Measurements from ENCODE around the gene IARS1. TPM values are rescaled to one million over a fixed set of nuclear protein-coding genes. Genes with fewer than 3 reads are reported as not detected.

IARS1 gene
- total RNA-seq (100 to 1,000 TPM in 2 of 5 experiments, 10 to 100 TPM in 3; 52.4 to 145 (median 97.7) TPM), polyA plus RNA-seq (10 to 100 TPM; 48.5 to 63.7 TPM), total RNA-seq (183 reads per million, percentile 92 among the genes with 10 or more reads in this experiment)

- POLR2A ChIA-PET: interaction anchor here (1.0 to 1.1 kb wide), 2 partner anchors 32 to 177 kb away, joined by 3 to 6 read pairs; partner anchors contain the start of genes CENPP and NOL8
- no peaks in the 10 kb centered on the region for H3K9me3 ChIP-seq (ENCODE audit: control insufficient read depth in 2 of 3, low read length in 3 of 3)
- ATAC-seq: peak; percentile 98
- no peaks in the 10 kb centered on the region for H3K27me3 ChIP-seq (ENCODE audit: control insufficient read depth in 2 of 2, insufficient read depth in 2 of 2, low read length in 2 of 2)
- intact Hi-C loops (cut with micrococcal nuclease): loop anchor here (1.0 to 10.0 kb wide), 11 partner anchors 28 to 1159 kb away; partner anchors contain the start of genes CENPP (in 2 of the 2), IPPK (in 2 of the 2), NOL8 (in 2 of the 2) and SPTLC1 (in 2 of the 2)
- Mint-ChIP-seq H3K4me1 (peaks cover 23 to 68% (median 62%) of the 10 kb centered on the region in 7 donors), H3K27ac (peak within 1 kb of the TSS; percentile 95 to 100 (median 98)), H3K27me3 (no peaks in the 10 kb centered on the region), H3K36me3 (peaks cover 3 to 26% (median 19%) of the 10 kb centered on the region in 5 donors), H3K4me3 (peak within 1 kb of the TSS; percentile 85 to 99 (median 98)), H3K9me3 (peaks cover 0 to 4% (median 0%) of the 10 kb centered on the region in 11 donors)
- H3K4me3 ChIP-seq (ENCODE audit: low read length): peak within 1 kb of the TSS; percentile 61
- CTCF ChIA-PET: interaction anchor here (0.7 kb wide), 1 partner anchor 63 kb away, joined by 3 read pairs; no protein-coding TSS in a partner anchor
- peaks cover 17 to 33% of the 10 kb centered on the region in 2 donors for H3K4me1 ChIP-seq (ENCODE audit: control insufficient read depth in 2 of 2, insufficient read depth in 2 of 2, low read length in 2 of 2)
- H3K36me3 ChIP-seq (ENCODE audit: control insufficient read depth in 2 of 3, insufficient read depth in 3 of 3, low read length in 3 of 3): peaks cover 0 to 14% (median 3%) of the 10 kb centered on the region in 3 experiments
- H3K27ac ChIP-seq (ENCODE audit: low read depth, low read length): peak within 1 kb of the TSS; percentile 78
- DNase-seq: peak; percentile 97 to 100 (median 100)
Observed at GRCh38 chr9:92293452-92294296, at the start of gene IARS1. Gene IARS1, minus strand, starts transcription at chr9:92293697. Its CDS starts 4,278 bp downstream, at chr9:92289419.

GRCh38 chr9:92342825-92343488 is 49.5 kb upstream of the IARS1 start:
- ATAC-seq (no peak), DNase-seq (no peak)
- ChIA-PET POLR2A (no interaction called here), CTCF (no interaction called here)
- Mint-ChIP-seq H3K36me3 (peaks cover 5 to 36% (median 22%) of the 10 kb centered on the region in 5 donors), H3K9me3 (peaks cover 0 to 11% (median 3%) of the 10 kb centered on the region in 11 donors), H3K4me3 (no peak overlapping the region), H3K27me3 (no peaks in the 10 kb centered on the region), H3K27ac (no peak overlapping the region), H3K4me1 (peaks cover 0 to 2% (median 0%) of the 10 kb centered on the region in 7 donors)
- intact Hi-C loops (cut with micrococcal nuclease): no loop called here
- no peak overlapping the region for H3K27ac ChIP-seq (ENCODE audit: low read depth, low read length)
- H3K36me3 ChIP-seq (ENCODE audit: control insufficient read depth in 2 of 3, insufficient read depth in 3 of 3, low read length in 3 of 3): peaks cover 0 to 11% (median 0%) of the 10 kb centered on the region in 3 experiments
- no peaks in the 10 kb centered on the region for H3K9me3 ChIP-seq (ENCODE audit: control insufficient read depth in 2 of 3, low read length in 3 of 3)
- no peaks in the 10 kb centered on the region for H3K4me1 ChIP-seq (ENCODE audit: control insufficient read depth in 2 of 2, insufficient read depth in 2 of 2, low read length in 2 of 2)
- H3K27me3 ChIP-seq (ENCODE audit: control insufficient read depth in 2 of 2, insufficient read depth in 2 of 2, low read length in 2 of 2): no peaks in the 10 kb centered on the region
- no peak overlapping the region for H3K4me3 ChIP-seq (ENCODE audit: low read length)

- intact Hi-C loops (cut with micrococcal nuclease): no loop called here
- CTCF ChIA-PET: no interaction called here
Observed at GRCh38 chr9:92341578-92341977, 48.1 kb upstream of the IARS1 start.

GRCh38 chr9:92333282-92333634 is 39.8 kb upstream of the IARS1 start:
- Histone ChIP-seq H3K27me3 (ENCODE audit: control insufficient read depth in 2 of 2, insufficient read depth in 2 of 2, low read length in 2 of 2) (no peaks in the 10 kb centered on the region), H3K4me1 (ENCODE audit: control insufficient read depth in 2 of 2, insufficient read depth in 2 of 2, low read length in 2 of 2) (no peaks in the 10 kb centered on the region), H3K36me3 (ENCODE audit: control insufficient read depth in 2 of 3, insufficient read depth in 3 of 3, low read length in 3 of 3) (peaks cover 0 to 4% (median 0%) of the 10 kb centered on the region in 3 experiments), H3K4me3 (ENCODE audit: low read length) (no peak overlapping the region), H3K9me3 (ENCODE audit: control insufficient read depth in 2 of 3, low read length in 3 of 3) (no peaks in the 10 kb centered on the region), H3K27ac (ENCODE audit: low read depth, low read length) (no peak overlapping the region)
- peaks cover 0 to 14% (median 4%) of the 10 kb centered on the region in 5 donors for H3K36me3 Mint-ChIP-seq
- H3K9me3 Mint-ChIP-seq: no peaks in the 10 kb centered on the region
- no peak overlapping the region for H3K27ac Mint-ChIP-seq
- H3K4me1 Mint-ChIP-seq: no peaks in the 10 kb centered on the region
- intact Hi-C loops (cut with micrococcal nuclease): no loop called here
- H3K27me3 Mint-ChIP-seq: no peaks in the 10 kb centered on the region
- DNase-seq (no peak), ATAC-seq (no peak)
- POLR2A ChIA-PET: no interaction called here
- CTCF ChIA-PET: no interaction called here
- no peak overlapping the region for H3K4me3 Mint-ChIP-seq

More at GRCh38 chr9:92341578-92341977, 48.1 kb upstream of the IARS1 start:
- no peak overlapping the region for H3K27ac ChIP-seq (ENCODE audit: low read depth, low read length)
- Mint-ChIP-seq H3K4me3 (no peak overlapping the region), H3K27ac (no peak overlapping the region), H3K9me3 (peaks cover 0 to 11% (median 3%) of the 10 kb centered on the region in 11 donors), H3K36me3 (peaks cover 5 to 31% (median 25%) of the 10 kb centered on the region in 5 donors), H3K4me1 (peaks cover 0 to 2% (median 0%) of the 10 kb centered on the region in 7 donors), H3K27me3 (no peaks in the 10 kb centered on the region)
- no peaks in the 10 kb centered on the region for H3K4me1 ChIP-seq (ENCODE audit: control insufficient read depth in 2 of 2, insufficient read depth in 2 of 2, low read length in 2 of 2)
- no peaks in the 10 kb centered on the region for H3K27me3 ChIP-seq (ENCODE audit: control insufficient read depth in 2 of 2, insufficient read depth in 2 of 2, low read length in 2 of 2)
- DNase-seq (no peak), ATAC-seq (no peak)
- H3K4me3 ChIP-seq (ENCODE audit: low read length): no peak overlapping the region
- POLR2A ChIA-PET: no interaction called here
- H3K9me3 ChIP-seq (ENCODE audit: control insufficient read depth in 2 of 3, low read length in 3 of 3): no peaks in the 10 kb centered on the region
- H3K36me3 ChIP-seq (ENCODE audit: control insufficient read depth in 2 of 3, insufficient read depth in 3 of 3, low read length in 3 of 3): peaks cover 0 to 13% (median 0%) of the 10 kb centered on the region in 3 experiments

- no peak overlapping the region for H3K27ac ChIP-seq (ENCODE audit: low read depth, low read length)
- Mint-ChIP-seq H3K4me1 (peaks cover 0 to 2% (median 0%) of the 10 kb centered on the region in 7 donors), H3K27ac (no peak overlapping the region), H3K27me3 (no peaks in the 10 kb centered on the region), H3K4me3 (no peak overlapping the region), H3K36me3 (peaks cover 0 to 14% (median 4%) of the 10 kb centered on the region in 5 donors), H3K9me3 (no peaks in the 10 kb centered on the region)
- H3K36me3 ChIP-seq (ENCODE audit: control insufficient read depth in 2 of 3, insufficient read depth in 3 of 3, low read length in 3 of 3): peaks cover 0 to 4% (median 0%) of the 10 kb centered on the region in 3 experiments
- ATAC-seq (no peak), DNase-seq (no peak)
- H3K27me3 ChIP-seq (ENCODE audit: control insufficient read depth in 2 of 2, insufficient read depth in 2 of 2, low read length in 2 of 2): no peaks in the 10 kb centered on the region
- no peaks in the 10 kb centered on the region for H3K9me3 ChIP-seq (ENCODE audit: control insufficient read depth in 2 of 3, low read length in 3 of 3)
- H3K4me1 ChIP-seq (ENCODE audit: control insufficient read depth in 2 of 2, insufficient read depth in 2 of 2, low read length in 2 of 2): no peaks in the 10 kb centered on the region
- CTCF ChIA-PET: no interaction called here
- POLR2A ChIA-PET: no interaction called here
- no peak overlapping the region for H3K4me3 ChIP-seq (ENCODE audit: low read length)
- intact Hi-C loops (cut with micrococcal nuclease): no loop called here
Observed at GRCh38 chr9:92332577-92333281, 39.2 kb upstream of the IARS1 start.

GRCh38 chr9:92328225-92328624 is 34.7 kb upstream of the IARS1 start:
- Histone ChIP-seq H3K27me3 (ENCODE audit: control insufficient read depth in 2 of 2, insufficient read depth in 2 of 2, low read length in 2 of 2) (no peaks in the 10 kb centered on the region), H3K4me3 (ENCODE audit: low read length) (no peak overlapping the region), H3K36me3 (ENCODE audit: control insufficient read depth in 2 of 3, insufficient read depth in 3 of 3, low read length in 3 of 3) (peaks cover 0 to 5% (median 0%) of the 10 kb centered on the region in 3 experiments), H3K9me3 (ENCODE audit: control insufficient read depth in 2 of 3, low read length in 3 of 3) (no peaks in the 10 kb centered on the region), H3K27ac (ENCODE audit: low read depth, low read length) (no peak overlapping the region), H3K4me1 (ENCODE audit: control insufficient read depth in 2 of 2, insufficient read depth in 2 of 2, low read length in 2 of 2) (peaks cover 11 to 12% of the 10 kb centered on the region in 2 donors)
- CTCF ChIA-PET: interaction anchor here (1.4 kb wide), 1 partner anchor 188 kb away, joined by 3 read pairs; no protein-coding TSS in a partner anchor
- intact Hi-C loops (cut with micrococcal nuclease): loop anchor here (5.0 to 10.0 kb wide), 4 partner anchors 79 to 1837 kb away; partner anchors contain the start of gene CARD19 (in 1 of the 2)
- no peak for ATAC-seq
- Mint-ChIP-seq H3K27ac (no peak overlapping the region), H3K27me3 (no peaks in the 10 kb centered on the region), H3K4me1 (peaks cover 8 to 34% (median 27%) of the 10 kb centered on the region in 7 donors), H3K9me3 (no peaks in the 10 kb centered on the region), H3K4me3 (peak overlapping the region in 1 of 10 donors; percentile 27), H3K36me3 (peaks cover 0 to 5% (median 4%) of the 10 kb centered on the region in 5 donors)
- POLR2A ChIA-PET: interaction anchor here (0.7 kb wide), 1 partner anchor 100 kb away, joined by 3 read pairs; no protein-coding TSS in a partner anchor
- DNase-seq: no peak
